ENCODE results near the gene GPR137B.

GRCh38 chr1:236176337-236177336, 34.3 kb downstream of the GPR137B start:
- TF ChIP-seq, protein P1, sequence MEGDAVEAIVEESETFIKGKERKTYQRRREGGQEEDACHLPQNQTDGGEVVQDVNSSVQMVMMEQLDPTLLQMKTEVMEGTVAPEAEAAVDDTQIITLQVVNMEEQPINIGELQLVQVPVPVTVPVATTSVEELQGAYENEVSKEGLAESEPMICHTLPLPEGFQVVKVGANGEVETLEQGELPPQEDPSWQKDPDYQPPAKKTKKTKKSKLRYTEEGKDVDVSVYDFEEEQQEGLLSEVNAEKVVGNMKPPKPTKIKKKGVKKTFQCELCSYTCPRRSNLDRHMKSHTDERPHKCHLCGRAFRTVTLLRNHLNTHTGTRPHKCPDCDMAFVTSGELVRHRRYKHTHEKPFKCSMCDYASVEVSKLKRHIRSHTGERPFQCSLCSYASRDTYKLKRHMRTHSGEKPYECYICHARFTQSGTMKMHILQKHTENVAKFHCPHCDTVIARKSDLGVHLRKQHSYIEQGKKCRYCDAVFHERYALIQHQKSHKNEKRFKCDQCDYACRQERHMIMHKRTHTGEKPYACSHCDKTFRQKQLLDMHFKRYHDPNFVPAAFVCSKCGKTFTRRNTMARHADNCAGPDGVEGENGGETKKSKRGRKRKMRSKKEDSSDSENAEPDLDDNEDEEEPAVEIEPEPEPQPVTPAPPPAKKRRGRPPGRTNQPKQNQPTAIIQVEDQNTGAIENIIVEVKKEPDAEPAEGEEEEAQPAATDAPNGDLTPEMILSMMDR (IDR thresholded peaks at IDR 0.05): no peak
- no peak for TF ChIP-seq POLR2A (IDR thresholded peaks at IDR 0.05)

Measured in right lobe of liver (tissue), 4 donors.